ENCODE measurements around the gene CYB5R4. TPM values are rescaled to one million over a fixed set of nuclear protein-coding genes. Genes with fewer than 3 reads are reported as not detected.

The CYB5R4 gene
- total and polyA plus RNA-seq, 10 of the 15 experiments (the other 5 are each of a cell fraction or from before 2014, with no cell fraction given): 13.4 to 61.1 (median 27.5) TPM

GRCh38 chr6:83859410-83860358 is at the start of gene CYB5R4 (continued):
- TF ChIP-seq ZNF687 (IDR thresholded peaks at IDR 0.05): peak; percentile 79
- TF ChIP-seq RFX5 (IDR thresholded peaks at IDR 0.05; ENCODE audit: low read depth, low read length): no peak
- TF ChIP-seq CREM (IDR thresholded peaks at IDR 0.05; ENCODE audit: low read depth): peak; percentile 80
- peak; percentile 97 for TF ChIP-seq NKRF (conservative IDR thresholded peaks at IDR 0.05)
- no peak for TF ChIP-seq CHD1 (IDR thresholded peaks at IDR 0.05; ENCODE audit: low read depth, low read length)
- TF ChIP-seq ATF2 (IDR thresholded peaks at IDR 0.05; ENCODE audit: low read length): no peak
- no peak for TF ChIP-seq NFXL1 (IDR thresholded peaks at IDR 0.05; ENCODE audit: borderline replicate concordance)
- peak; percentile 100 for TF ChIP-seq REST (IDR thresholded peaks at IDR 0.05; ENCODE audit: low read depth, low read length)
- TF ChIP-seq BMI1 (IDR thresholded peaks at IDR 0.05; ENCODE audit: borderline replicate concordance): 0 out of 2 replicates have a peak, but pooled peaks have one; percentile 15
- TF ChIP-seq CBX5 (IDR thresholded peaks at IDR 0.05; ENCODE audit: low read depth): peak; percentile 74; the same call in 1 of the 2 replicates
- no peak; the same call in 1 of the 2 replicates for TF ChIP-seq BACH1 (IDR thresholded peaks at IDR 0.05; ENCODE audit: borderline replicate concordance)
- peak; percentile 62 for TF ChIP-seq ELK1 (IDR thresholded peaks at IDR 0.05; ENCODE audit: low read depth, low read length)
- no peak for TF ChIP-seq RBBP5 (conservative IDR thresholded peaks at IDR 0.05)
- 0 out of 2 replicates have a peak, but pooled peaks have one; percentile 21 for TF ChIP-seq SMC3 (IDR thresholded peaks at IDR 0.05; ENCODE audit: borderline replicate concordance, low read length)
- TF ChIP-seq BCL11A (IDR thresholded peaks at IDR 0.05; ENCODE audit: low read depth, low read length): no peak
- TF ChIP-seq MYB (IDR thresholded peaks at IDR 0.05; ENCODE audit: borderline replicate concordance, low read depth, low read length): no peak
- TF ChIP-seq SRF (IDR thresholded peaks at IDR 0.05; ENCODE audit: low read depth in 2 of 2, low read length in 2 of 2): no peak

Data from GM12878 (cell line).